Natural killer cell (primary cell): ENCODE data around the gene PTPRJ. TPM values are rescaled to one million over a fixed set of nuclear protein-coding genes. Genes with fewer than 3 reads are reported as not detected.
"Not testable (repeated sequence)": the region's sequence is repeated elsewhere in the genome, so short reads cannot be mapped to it uniquely, and the experiment has no call there.

Experiments
- ATAC-seq, 3 donors: fragments of 150-1000 bp in 2 of 3; fragments of 200-7000 bp in 1 of 3; cut with Tn5 transposase; 1 replicate in 1 of 3; 2 replicates in 2 of 3; pipeline ENCODE4 v1.10.0; 2021; ENCODE audit warnings: mild to moderate bottlenecking in 2 of 3, moderate library complexity in 2 of 3
- DNase-seq, 2 donors: peaks; one replicate each; pipeline versions ENCODE4 v3.0.0 to v3.0.0-alpha.2; 2013 to 2021; ENCODE audit warnings: mixed read lengths in 1 of 2
- H3K27ac ChIP-seq: one replicate; pipeline ENCODE4 v1.5.1; 2013; ENCODE audit warnings: mild to moderate bottlenecking, low read length
- H3K27me3 ChIP-seq: one replicate; pipeline ENCODE4 v1.6.1; 2013; ENCODE audit warnings: low read length; ENCODE audit not compliant: control insufficient read depth, insufficient read depth
- H3K36me3 ChIP-seq: one replicate; pipeline ENCODE4 v1.6.1; 2013; ENCODE audit warnings: low read length; ENCODE audit not compliant: control insufficient read depth, insufficient read depth
- H3K4me1 ChIP-seq: one replicate; pipeline ENCODE4 v1.6.1; 2013; ENCODE audit warnings: low read length; ENCODE audit not compliant: control insufficient read depth, insufficient read depth
- H3K4me3 ChIP-seq: one replicate; pipeline ENCODE4 v1.5.1; 2013; ENCODE audit warnings: low read length
- H3K9me3 ChIP-seq: one replicate; pipeline ENCODE4 v1.6.1; 2013; ENCODE audit warnings: low read length; ENCODE audit not compliant: control insufficient read depth, insufficient read depth
- H3K27ac Mint-ChIP-seq, 2 donors: one replicate each; pipeline ENCODE4 v1.8.0; 2022; ENCODE audit warnings: mild to moderate bottlenecking in 2 of 2, mixed read lengths in 2 of 2, moderate library complexity in 1 of 2
- H3K27me3 Mint-ChIP-seq, 2 donors: one replicate each; pipeline ENCODE4 v1.8.0; 2022; ENCODE audit warnings: low read depth in 2 of 2, mixed read lengths in 2 of 2
- H3K36me3 Mint-ChIP-seq: one replicate; pipeline ENCODE4 v1.8.0; 2022; ENCODE audit warnings: mixed read lengths
- H3K4me1 Mint-ChIP-seq, 2 donors: one replicate each; pipeline ENCODE4 v1.8.0; 2022; ENCODE audit warnings: mixed read lengths in 2 of 2
- H3K4me3 Mint-ChIP-seq: one replicate; pipeline ENCODE4 v1.8.0; 2022; ENCODE audit warnings: mild to moderate bottlenecking, moderate library complexity, mixed read lengths
- H3K9me3 Mint-ChIP-seq, 2 donors: one replicate each; pipeline ENCODE4 v1.8.0; 2022; ENCODE audit warnings: mixed read lengths in 2 of 2
- WGBS: methylation state at CpG from one replicate; pipeline ENCODE4 v1.1.7; 2013; ENCODE audit warnings: missing lambda C conversion rate; ENCODE audit not compliant: insufficient coverage; 5-methylcytosine and 5-hydroxymethylcytosine counted together
- intact Hi-C: fragments of 100-400 bp; cut with micrococcal nuclease; formaldehyde crosslinking; loops from one replicate; pipeline ENCODE4 v1.14.2; 2022
- total RNA-seq, 4 donors: library from RNA; stranded (reverse); fragments of 120-200 nt in 1 of 4; gene quantifications; one replicate each; pipeline versions ENCODE4 v1.2.3 to v1.2.4, GENCODE V29; 2013 to 2022
- TF ChIP-seq, protein P1 (sequence below): fragments of 200-600 bp; IDR thresholded peaks from one replicate; pipeline ENCODE4 v1.8.0; 2022; ENCODE audit warnings: antibody characterized with exemption

The PTPRJ gene
- total RNA-seq, 3 donors from 2014 or later (not counting 1 experiment from before 2014, with no cell fraction given): 110 to 127 (median 111) TPM

DNA sequence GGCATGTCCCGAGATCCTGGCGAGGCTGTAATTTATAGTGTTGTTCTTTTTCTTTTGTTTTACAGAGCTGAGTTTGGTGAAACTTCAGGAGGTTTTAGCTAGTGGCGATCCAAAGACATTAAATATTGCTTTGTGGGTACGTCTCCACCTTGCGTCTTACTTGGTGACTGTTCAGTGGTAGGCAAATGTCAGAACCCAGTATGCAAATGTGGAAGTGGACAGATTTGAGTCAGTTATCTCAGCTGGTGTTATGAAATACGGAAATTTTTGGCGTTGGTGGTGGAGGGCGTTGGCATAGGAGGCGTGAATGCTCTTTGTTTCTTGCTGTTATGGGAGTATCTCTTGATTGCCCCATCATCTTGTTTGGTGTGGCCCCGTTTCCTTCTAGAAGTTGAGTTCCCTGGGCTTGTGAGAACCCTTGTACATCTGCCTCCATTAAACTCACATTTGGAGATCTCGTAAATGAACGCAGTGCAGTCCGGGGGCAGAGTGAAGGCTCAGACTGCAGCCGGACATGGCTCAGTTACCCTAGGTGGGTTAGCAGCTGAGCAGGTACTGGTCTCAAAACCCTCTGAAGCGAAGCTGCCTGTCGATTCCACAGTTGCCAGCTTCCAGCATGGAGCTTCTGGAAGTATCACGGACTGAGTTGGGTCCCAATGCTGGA lies 39.9 kb downstream of the PTPRJ start:
- intact Hi-C loops: no loop called here
- ATAC-seq (peak; percentile 67 to 89 (median 83)), DNase-seq (peak in 1 of 2 donors; percentile 79)
- Histone ChIP-seq H3K4me1 (peaks cover 73% of the 10 kb centered on the region), H3K9me3 (no peaks in the 10 kb centered on the region), H3K27me3 (no peaks in the 10 kb centered on the region), H3K4me3 (no peak overlapping the region), H3K36me3 (peaks cover 2% of the 10 kb centered on the region), H3K27ac (peak overlapping the region; percentile 72)
- TF ChIP-seq, protein P1, sequence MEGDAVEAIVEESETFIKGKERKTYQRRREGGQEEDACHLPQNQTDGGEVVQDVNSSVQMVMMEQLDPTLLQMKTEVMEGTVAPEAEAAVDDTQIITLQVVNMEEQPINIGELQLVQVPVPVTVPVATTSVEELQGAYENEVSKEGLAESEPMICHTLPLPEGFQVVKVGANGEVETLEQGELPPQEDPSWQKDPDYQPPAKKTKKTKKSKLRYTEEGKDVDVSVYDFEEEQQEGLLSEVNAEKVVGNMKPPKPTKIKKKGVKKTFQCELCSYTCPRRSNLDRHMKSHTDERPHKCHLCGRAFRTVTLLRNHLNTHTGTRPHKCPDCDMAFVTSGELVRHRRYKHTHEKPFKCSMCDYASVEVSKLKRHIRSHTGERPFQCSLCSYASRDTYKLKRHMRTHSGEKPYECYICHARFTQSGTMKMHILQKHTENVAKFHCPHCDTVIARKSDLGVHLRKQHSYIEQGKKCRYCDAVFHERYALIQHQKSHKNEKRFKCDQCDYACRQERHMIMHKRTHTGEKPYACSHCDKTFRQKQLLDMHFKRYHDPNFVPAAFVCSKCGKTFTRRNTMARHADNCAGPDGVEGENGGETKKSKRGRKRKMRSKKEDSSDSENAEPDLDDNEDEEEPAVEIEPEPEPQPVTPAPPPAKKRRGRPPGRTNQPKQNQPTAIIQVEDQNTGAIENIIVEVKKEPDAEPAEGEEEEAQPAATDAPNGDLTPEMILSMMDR: no peak
- no peaks in the 10 kb centered on the region for H3K27me3 Mint-ChIP-seq
- H3K9me3 Mint-ChIP-seq: no peaks in the 10 kb centered on the region
- WGBS: 52% methylated on average over 17 of the region's 17 CpGs
- H3K4me3 Mint-ChIP-seq: peak overlapping the region; percentile 17
- H3K4me1 Mint-ChIP-seq: peaks cover 73 to 88% of the 10 kb centered on the region in 2 donors
- H3K36me3 Mint-ChIP-seq: no peaks in the 10 kb centered on the region
- H3K27ac Mint-ChIP-seq: peak overlapping the region; percentile 99

DNA sequence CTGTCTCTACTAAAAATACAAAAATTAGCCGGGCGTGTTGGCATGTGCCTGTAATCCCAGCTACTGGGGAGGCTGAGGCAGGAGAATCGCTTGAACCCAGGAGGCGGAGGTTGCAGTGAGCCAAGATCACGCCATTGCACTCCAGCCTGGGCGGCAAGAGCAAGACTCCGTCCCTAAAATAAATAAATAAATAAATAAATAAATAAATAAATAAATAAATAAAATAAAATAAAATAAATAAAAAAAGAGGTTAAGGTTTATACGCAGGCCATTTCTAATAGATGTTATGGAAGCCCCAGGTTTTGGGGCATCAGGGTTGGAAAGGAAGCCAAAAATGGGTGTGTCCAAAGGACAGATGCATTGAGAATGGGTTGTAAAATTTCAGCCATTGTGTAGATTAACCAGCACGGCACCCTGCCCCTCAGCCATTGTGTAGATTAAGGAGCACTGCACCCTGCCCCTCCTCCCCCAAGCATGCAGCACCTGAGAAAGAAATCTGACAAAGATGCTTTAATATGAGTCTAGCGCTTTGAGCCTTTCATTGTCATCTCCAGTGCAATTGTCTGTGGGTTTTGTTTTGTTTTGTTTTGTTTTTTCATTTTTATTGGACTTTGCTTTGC lies 41.0 kb downstream of the PTPRJ start:
- H3K9me3 ChIP-seq, H3K27ac ChIP-seq, ATAC-seq, H3K36me3 Mint-ChIP-seq, intact Hi-C loops, H3K4me3 ChIP-seq, H3K9me3 Mint-ChIP-seq, DNase-seq, H3K4me3 Mint-ChIP-seq, H3K36me3 ChIP-seq, H3K27me3 ChIP-seq, H3K27me3 Mint-ChIP-seq: not testable (repeated sequence)
- 96% methylated on average over 6 of the region's 10 CpGs for WGBS
- peaks cover 62% of the 10 kb centered on the region for H3K4me1 ChIP-seq
- Mint-ChIP-seq H3K4me1 (peaks cover 71 to 88% of the 10 kb centered on the region in 2 donors), H3K27ac (peak overlapping the region; percentile 99)

DNA sequence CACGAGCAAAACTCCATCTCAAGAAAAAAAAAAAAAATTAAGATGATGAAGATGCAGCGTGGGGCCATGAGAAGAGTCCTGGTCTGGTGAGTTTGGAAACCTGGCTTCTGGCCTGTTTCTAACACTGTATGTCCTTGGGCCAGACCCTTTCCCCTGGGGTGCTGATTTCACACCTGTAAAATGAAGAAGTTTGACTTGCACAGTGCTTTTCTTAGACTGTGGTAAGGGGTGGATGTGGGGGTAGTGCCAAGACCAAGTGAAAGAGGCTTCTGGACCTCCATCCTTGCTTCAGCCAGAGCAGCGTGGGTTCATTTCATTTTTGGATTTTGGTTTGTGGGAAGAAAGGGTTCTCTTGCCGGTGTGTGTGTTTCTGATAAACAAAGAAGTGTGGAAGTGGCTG lies 42.1 kb downstream of the PTPRJ start:
- Mint-ChIP-seq H3K27ac (peak overlapping the region; percentile 74 to 99), H3K27me3 (no peaks in the 10 kb centered on the region)

DNA sequence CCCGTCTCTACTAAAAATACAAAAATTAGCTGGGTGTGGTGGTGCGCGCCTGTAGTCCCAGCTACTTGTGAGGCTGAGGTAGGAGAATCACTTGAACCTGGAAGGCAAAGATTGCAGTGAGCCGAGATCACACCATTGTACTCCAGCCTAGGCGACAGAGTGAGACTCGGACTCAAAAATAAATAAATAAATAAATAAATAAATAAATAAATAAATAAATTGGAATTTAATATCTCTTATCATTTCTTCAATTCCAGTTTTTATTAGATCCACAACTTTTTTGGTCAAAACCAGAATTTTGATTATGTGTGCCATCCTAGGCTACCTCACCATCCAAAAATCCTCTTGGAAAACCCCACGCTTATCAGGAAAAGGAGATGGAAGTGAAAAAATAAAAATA lies 43.2 kb downstream of the PTPRJ start:
- H3K36me3 Mint-ChIP-seq, H3K4me3 ChIP-seq, ATAC-seq, H3K27me3 ChIP-seq, DNase-seq, H3K4me3 Mint-ChIP-seq, H3K9me3 Mint-ChIP-seq, H3K36me3 ChIP-seq, intact Hi-C loops, H3K27ac ChIP-seq, H3K27me3 Mint-ChIP-seq, H3K9me3 ChIP-seq: not testable (repeated sequence)
- WGBS: 100% methylated on average over 3 of the region's 7 CpGs
- H3K4me1 Mint-ChIP-seq: peaks cover 56 to 74% of the 10 kb centered on the region in 2 donors
- peaks cover 45% of the 10 kb centered on the region for H3K4me1 ChIP-seq
- peak overlapping the region; percentile 74 to 99 for H3K27ac Mint-ChIP-seq

More for the DNA sequence above, 42.1 kb downstream of the PTPRJ start:
- no peak for DNase-seq
- H3K4me3 Mint-ChIP-seq: no peak overlapping the region
- H3K4me3 ChIP-seq: no peak overlapping the region
- peaks cover 2% of the 10 kb centered on the region for H3K36me3 ChIP-seq
- TF ChIP-seq, protein P1: no peak
- peaks cover 51% of the 10 kb centered on the region for H3K4me1 ChIP-seq
- intact Hi-C loops: no loop called here
- no peaks in the 10 kb centered on the region for H3K36me3 Mint-ChIP-seq
- 58% methylated on average over 4 of the region's 4 CpGs for WGBS
- H3K27me3 ChIP-seq: no peaks in the 10 kb centered on the region
- no peak for ATAC-seq
- H3K27ac ChIP-seq: no peak overlapping the region
- H3K9me3 ChIP-seq: no peaks in the 10 kb centered on the region
- no peaks in the 10 kb centered on the region for H3K9me3 Mint-ChIP-seq
- peaks cover 64 to 77% of the 10 kb centered on the region in 2 donors for H3K4me1 Mint-ChIP-seq
